HUDEP-2 (cell line): ENCODE results near the gene HBB.
"Not testable (repeated sequence)": the region's sequence is repeated elsewhere in the genome, so short reads cannot be mapped to it uniquely, and the experiment has no call there.

ENCODE experiments used
- DNase-seq, 76 experiments: peaks; one replicate each; lab custom pipeline; 2025; ENCODE audit not compliant: unreplicated experiment in 76 of 76; lab: John Stamatoyannopoulos, UW

HBB gene

GRCh38 chr11:5226732-5227310, at the start of gene HBB:
HBB (minus strand) TSS chr11:5227071; CDS start chr11:5227021, 50 bp downstream.
- DNase-seq = peak in 71 of 76 experiments; percentile 10 to 97 (median 81)

GRCh38 chr11:5275369-5276110, 48.7 kb upstream of the HBB start:
- DNase-seq = peak in 68 of 76 experiments; percentile 33 to 96 (median 80)

DNA sequence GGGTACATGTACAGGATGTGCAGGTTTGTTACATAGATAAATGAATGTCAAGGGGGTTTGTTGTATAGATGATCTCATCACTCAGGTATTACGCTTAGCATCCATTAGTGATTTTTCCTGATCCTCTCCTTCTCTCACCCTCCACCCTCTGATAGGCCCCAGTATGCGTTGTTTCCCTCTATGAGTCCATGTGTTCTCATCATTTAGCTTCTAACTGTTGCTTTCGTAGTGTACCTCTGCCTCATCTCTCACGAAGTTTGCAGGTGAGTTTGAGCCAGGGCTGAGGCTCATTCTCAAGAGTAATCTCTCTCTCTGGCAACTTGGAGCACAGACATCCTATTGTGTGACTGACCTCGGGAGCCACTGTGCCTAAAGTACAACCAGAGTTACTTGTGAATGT, 47.5 kb upstream of the HBB start:
- DNase-seq = no peak

GRCh38 chr11:5272395-5273017, 45.6 kb upstream of the HBB start:
- no peak for DNase-seq

- no peak for DNase-seq
These were observed 42.9 kb upstream of the HBB start, which contains the start of gene HBE1 for GRCh38 chr11:5269715-5270147. HBE1 (minus strand) TSS chr11:5269945; CDS start chr11:5269890, 55 bp downstream.

DNA sequence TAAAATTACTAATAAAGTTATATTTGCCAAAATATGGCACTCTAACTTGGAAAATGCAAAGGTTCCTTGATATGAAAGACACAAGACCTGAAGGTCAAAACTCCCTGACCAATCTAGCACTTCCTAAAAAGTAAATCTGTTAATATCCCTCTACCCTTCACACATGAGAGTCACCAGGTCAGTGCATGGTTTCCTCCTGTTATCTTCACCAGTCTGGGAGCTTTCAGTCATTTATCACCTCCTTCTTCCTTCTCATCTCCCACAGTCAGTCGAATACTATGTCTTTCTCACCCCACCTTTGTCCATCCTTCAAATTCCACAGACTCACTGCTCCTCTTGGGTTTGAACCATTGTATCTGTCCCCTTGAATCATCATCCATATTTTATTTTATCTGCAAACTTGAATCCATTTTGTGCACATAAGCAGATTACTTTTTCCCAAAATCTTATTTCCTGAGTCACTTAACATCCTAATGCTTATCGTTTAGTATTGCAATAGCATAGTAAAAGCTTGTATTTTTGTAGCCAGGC, 40.2 kb upstream of the HBB start:
- DNase-seq = no peak

DNA sequence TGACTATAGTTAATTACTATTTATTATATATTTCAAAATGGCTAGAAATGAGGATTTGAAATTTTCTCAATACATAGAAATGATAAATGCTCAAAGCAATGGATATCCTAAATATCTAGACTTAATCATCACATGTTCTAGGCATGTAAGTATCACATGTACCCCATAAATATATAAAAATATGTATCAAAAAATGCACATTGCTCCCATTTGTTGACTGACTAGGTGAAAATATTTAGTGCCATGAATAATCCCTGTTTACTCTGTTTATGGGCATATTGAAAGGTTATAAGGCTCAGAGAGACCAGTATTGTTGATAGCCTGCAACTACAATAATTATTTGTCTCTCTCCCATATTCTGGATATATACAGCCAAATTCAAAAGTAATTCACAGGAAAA, 39.7 kb upstream of the HBB start:
- no peak for DNase-seq

- no peak for DNase-seq
These were observed 39.0 kb upstream of the HBB start for GRCh38 chr11:5265832-5266231.

DNA sequence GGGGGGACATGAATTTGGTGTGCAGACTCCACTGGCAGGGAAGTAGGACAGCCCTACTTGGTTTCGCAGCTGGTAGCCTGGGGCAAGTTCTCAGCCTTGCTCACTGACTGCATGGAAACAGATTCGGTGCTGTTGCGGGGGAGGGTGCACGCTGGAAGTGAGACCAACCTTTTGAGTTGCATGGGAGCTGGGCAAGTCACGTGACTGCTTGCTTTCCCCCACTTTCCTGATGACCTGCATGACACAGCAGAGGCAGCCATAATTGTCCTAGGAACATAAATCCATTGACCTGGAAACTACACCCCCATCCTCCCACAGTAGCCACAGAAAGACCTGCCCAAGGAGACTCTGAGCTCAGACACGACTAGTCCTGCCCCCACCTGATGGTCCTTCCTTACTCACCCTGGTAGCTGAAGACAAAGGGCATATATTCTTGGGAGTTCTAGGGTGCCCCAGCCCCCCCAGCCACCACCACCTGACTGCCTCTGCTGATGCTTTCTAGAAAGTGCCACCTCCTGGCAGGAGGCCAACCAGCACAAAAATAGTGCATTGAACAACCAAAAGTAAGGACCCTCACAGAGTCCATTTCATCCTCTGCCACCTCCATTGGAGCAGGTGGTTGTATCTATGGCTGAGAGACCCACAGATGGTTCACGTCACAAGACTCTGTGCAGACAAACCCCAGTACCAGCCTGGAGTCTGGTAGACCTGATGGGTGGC, 31.8 kb upstream of the HBB start:
- DNase-seq = no peak

- no peak for DNase-seq
These were observed 30.4 kb upstream of the HBB start for GRCh38 chr11:5257296-5257695.

DNA sequence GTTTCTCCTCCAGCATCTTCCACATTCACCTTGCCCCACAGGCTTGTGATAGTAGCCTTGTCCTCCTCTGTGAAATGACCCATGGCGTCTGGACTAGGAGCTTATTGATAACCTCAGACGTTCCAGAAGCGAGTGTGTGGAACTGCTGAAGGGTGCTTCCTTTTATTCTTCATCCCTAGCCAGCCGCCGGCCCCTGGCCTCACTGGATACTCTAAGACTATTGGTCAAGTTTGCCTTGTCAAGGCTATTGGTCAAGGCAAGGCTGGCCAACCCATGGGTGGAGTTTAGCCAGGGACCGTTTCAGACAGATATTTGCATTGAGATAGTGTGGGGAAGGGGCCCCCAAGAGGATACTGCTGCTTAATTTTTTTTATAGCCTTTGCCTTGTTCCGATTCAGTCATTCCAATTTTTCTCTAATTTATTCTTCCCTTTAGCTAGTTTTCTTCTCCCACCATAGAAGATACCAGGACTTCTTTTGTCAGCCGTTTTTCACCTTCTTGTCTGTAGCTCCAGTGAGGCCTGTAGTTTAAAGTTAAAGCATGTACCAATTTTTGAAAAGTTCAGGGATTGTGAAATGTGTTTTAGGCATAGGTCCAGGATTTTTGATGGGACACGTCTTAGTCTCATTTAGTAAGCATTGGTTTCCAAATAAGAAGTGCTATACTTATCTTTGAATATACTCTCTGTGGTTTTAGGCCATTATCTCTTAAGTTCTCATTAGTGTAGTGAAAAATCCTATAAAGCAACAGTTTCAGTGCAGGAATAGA, 28.0 kb upstream of the HBB start, which contains the start of gene HBG2:
TSS of gene HBG2 (minus strand) at position 136 of the 768 bp plus-strand sequence. CDS start at position 83, 53 bp downstream.
- not testable (repeated sequence) for DNase-seq

DNA sequence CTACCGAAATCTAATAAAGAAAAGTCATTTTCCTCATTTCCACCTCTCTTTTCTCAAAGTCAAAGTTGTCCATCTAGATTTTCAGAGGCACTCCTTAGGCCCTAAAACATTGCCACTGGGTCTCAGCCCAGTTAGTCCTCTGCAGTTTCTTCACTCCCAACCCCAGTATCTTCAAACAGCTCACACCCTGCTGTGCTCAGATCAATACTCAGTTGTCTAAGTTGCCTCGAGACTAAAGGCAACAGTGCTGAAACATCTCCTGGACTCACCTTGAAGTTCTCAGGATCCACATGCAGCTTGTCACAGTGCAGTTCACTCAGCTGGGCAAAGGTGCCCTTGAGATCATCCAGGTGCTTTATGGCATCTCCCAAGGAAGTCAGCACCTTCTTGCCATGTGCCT, 27.2 kb upstream of the HBB start:
- not testable (repeated sequence) for DNase-seq

DNA sequence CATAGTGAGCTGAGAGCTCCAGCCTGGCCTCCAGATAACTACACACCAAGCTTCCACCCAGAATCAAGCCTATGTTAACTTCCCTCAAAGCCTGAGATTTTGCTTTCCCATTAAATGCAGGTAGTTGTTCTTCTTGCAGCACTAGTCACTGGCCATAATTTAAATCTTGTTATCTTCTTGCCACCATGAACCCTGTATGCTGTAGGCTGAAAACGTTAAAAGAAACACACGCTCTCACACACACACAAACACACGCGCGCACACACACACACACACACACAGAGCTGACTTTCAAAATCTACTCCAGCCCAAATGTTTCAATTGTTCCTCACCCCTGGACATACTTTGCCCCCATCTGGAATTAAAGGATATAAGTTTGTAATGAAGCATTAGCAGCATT, 26.6 kb upstream of the HBB start:
- not testable (repeated sequence) for DNase-seq

GRCh38 chr11:5252919-5253265, 26.0 kb upstream of the HBB start:
- no peak for DNase-seq

- DNase-seq = peak in 1 of 76 experiments; percentile 66
These were observed 25.5 kb upstream of the HBB start for GRCh38 chr11:5252192-5252918.

DNA sequence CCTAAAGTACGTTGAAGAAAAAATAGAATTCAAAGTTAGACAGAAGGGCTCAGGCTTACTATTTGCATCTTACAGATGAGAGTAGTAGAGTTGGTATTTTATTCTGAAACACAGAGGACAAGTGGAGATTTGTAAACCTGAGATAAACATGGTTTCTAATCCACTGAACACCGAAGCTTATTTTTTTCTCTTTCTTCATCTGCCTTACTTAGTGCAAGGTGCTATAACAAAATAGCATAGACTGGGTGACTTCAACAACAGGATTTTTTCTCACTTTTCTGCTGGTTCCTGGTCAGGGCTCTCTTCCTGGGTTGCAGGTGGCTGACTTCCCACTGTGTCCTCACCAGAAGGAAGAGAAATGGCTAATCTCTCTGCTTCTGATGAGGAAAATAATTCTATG, 24.9 kb upstream of the HBB start:
- DNase-seq = peak in 1 of 76 experiments; percentile 66

DNA sequence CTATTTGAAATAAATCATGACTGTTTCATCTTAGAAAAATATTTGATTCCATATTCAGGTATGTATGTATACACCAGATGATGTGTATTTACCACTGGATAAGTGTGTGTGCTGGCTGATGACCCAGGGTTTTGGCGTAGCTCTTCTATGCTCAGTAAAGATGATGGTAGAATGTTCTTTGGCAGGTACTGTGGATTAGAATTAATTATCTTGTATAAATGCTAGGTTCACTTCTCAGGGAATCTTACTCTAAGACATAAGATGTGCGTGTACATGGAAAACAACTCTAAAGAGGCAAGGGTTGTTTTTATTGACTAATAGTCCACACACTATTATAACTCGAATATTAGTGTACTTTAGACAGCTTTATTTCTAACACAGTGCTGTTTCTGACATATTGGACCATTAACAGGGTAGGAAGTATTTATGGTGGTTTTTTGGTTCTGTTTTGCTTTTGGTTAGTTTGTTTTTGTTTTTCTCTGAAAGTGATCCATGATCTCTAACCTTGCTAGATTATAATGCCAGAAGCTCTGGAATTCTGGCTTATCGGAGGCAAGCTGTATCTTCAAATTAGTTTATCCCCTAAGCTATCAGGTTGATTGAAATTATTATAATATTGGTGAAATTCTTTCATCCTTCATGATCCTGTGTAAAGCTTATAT, 23.8 kb upstream of the HBB start:
- no peak for DNase-seq

DNA sequence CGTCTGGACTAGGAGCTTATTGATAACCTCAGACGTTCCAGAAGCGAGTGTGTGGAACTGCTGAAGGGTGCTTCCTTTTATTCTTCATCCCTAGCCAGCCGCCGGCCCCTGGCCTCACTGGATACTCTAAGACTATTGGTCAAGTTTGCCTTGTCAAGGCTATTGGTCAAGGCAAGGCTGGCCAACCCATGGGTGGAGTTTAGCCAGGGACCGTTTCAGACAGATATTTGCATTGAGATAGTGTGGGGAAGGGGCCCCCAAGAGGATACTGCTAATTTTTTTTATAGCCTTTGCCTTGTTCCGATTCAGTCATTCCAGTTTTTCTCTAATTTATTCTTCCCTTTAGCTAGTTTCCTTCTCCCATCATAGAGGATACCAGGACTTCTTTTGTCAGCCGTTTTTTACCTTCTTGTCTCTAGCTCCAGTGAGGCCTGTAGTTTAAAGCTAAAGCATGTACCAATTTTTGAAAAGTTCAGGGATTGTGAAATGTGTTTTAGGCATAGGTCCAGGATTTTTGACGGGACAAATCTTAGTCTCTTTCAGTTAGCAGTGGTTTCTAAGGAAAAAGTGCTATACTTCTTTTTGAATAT, 23.0 kb upstream of the HBB start, which contains the start of gene HBG1:
TSS of gene HBG1 (minus strand) at position 51 of the 590 bp plus-strand sequence. CDS start 53 bp downstream, outside the sequence.
- DNase-seq = not testable (repeated sequence)
